Measurements from ENCODE around the gene TCAF1.

TCAF1 gene

GRCh38 chr7:143936087-143937009 is 34.4 kb upstream of the TCAF1 start:
- DNase-seq: no peak
- WGBS (ENCODE audit: insufficient coverage): 70% methylated on average over 3 of the region's 4 CpGs
- H3K4me3 ChIP-seq (ENCODE audit: control insufficient read depth in 1 of 7, extremely low read depth in 1 of 7, insufficient read depth in 4 of 7, low read depth in 2 of 7, low read length in 6 of 7): no peak overlapping the region
- H3K4me1 ChIP-seq (ENCODE audit: control extremely low read depth in 1 of 4, control insufficient read depth in 4 of 4, insufficient read depth in 4 of 4, low read length in 3 of 4): no peaks in the 10 kb centered on the region
- H3K9me3 ChIP-seq (ENCODE audit: control extremely low read depth in 1 of 5, control insufficient read depth in 4 of 5, insufficient read depth in 2 of 5, low read depth in 1 of 5, low read length in 4 of 5): peaks cover 0 to 3% (median 0%) of the 10 kb centered on the region in 5 experiments
- no peaks in the 10 kb centered on the region for H3K27me3 ChIP-seq (replicated peaks in 2 of 5; ENCODE audit: control insufficient read depth in 4 of 5, insufficient read depth in 5 of 5, low read length in 4 of 5)
- H3K36me3 ChIP-seq (ENCODE audit: control insufficient read depth in 4 of 4, insufficient read depth in 4 of 4, low read length in 3 of 4): no peaks in the 10 kb centered on the region
- ChIA-PET CTCF (no interaction called here), POLR2A (no interaction called here)
- no peak overlapping the region for H3K27ac ChIP-seq (ENCODE audit: insufficient read depth in 1 of 2, low read depth in 1 of 2, low read length in 2 of 2, poor library complexity in 1 of 2, severe bottlenecking in 2 of 2)

- Histone ChIP-seq H3K9me3 (ENCODE audit: control extremely low read depth in 1 of 5, control insufficient read depth in 4 of 5, insufficient read depth in 2 of 5, low read depth in 1 of 5, low read length in 4 of 5) (peaks cover 0 to 3% (median 0%) of the 10 kb centered on the region in 5 experiments), H3K27me3 (replicated peaks in 2 of 5; ENCODE audit: control insufficient read depth in 4 of 5, insufficient read depth in 5 of 5, low read length in 4 of 5) (no peaks in the 10 kb centered on the region), H3K4me1 (ENCODE audit: control extremely low read depth in 1 of 4, control insufficient read depth in 4 of 4, insufficient read depth in 4 of 4, low read length in 3 of 4) (no peaks in the 10 kb centered on the region), H3K27ac (ENCODE audit: insufficient read depth in 1 of 2, low read depth in 1 of 2, low read length in 2 of 2, poor library complexity in 1 of 2, severe bottlenecking in 2 of 2) (no peak within 1 kb of the TSS), H3K4me3 (ENCODE audit: control insufficient read depth in 1 of 7, extremely low read depth in 1 of 7, insufficient read depth in 4 of 7, low read depth in 2 of 7, low read length in 6 of 7) (no peak within 1 kb of the TSS), H3K36me3 (ENCODE audit: control insufficient read depth in 4 of 4, insufficient read depth in 4 of 4, low read length in 3 of 4) (no peaks in the 10 kb centered on the region)
- no peak for DNase-seq
- WGBS (ENCODE audit: insufficient coverage): 84% methylated on average over 2 of the region's 3 CpGs
- ChIA-PET POLR2A (no interaction called here), CTCF (no interaction called here)
Measured at GRCh38 chr7:143934526-143935325, 32.8 kb upstream of the TCAF1 start, which contains the start of gene OR2F2. Gene OR2F2 (plus strand): TSS chr7:143935233. CDS start chr7:143935233, 0 bp downstream.

DNA sequence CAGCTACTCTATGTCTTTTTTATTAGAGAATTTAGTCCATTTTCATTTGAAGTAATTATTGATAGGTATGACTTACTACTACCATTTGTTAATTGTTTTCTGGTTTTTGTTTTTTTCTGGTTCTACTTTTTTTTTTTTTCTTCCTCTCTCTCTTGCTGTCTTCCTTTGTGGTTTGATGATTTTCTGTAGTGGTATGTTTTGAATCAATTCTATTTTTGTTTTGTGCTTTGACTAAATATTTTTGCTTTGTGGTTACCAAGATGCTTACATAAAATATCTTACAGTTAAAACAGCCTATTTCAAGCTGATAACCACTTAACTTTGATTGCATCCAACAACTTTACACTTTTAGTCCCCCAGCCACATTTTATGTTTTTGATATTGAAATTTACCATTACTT is 29.8 kb upstream of the TCAF1 start:
- Histone ChIP-seq H3K9me3 (ENCODE audit: control extremely low read depth in 1 of 5, control insufficient read depth in 4 of 5, insufficient read depth in 2 of 5, low read depth in 1 of 5, low read length in 4 of 5) (peaks cover 0 to 3% (median 0%) of the 10 kb centered on the region in 5 experiments), H3K27me3 (replicated peaks in 2 of 5; ENCODE audit: control insufficient read depth in 4 of 5, insufficient read depth in 5 of 5, low read length in 4 of 5) (no peaks in the 10 kb centered on the region), H3K4me1 (ENCODE audit: control extremely low read depth in 1 of 4, control insufficient read depth in 4 of 4, insufficient read depth in 4 of 4, low read length in 3 of 4) (no peaks in the 10 kb centered on the region), H3K27ac (ENCODE audit: insufficient read depth in 1 of 2, low read depth in 1 of 2, low read length in 2 of 2, poor library complexity in 1 of 2, severe bottlenecking in 2 of 2) (no peak overlapping the region), H3K4me3 (ENCODE audit: control insufficient read depth in 1 of 7, extremely low read depth in 1 of 7, insufficient read depth in 4 of 7, low read depth in 2 of 7, low read length in 6 of 7) (no peak overlapping the region), H3K36me3 (ENCODE audit: control insufficient read depth in 4 of 4, insufficient read depth in 4 of 4, low read length in 3 of 4) (no peaks in the 10 kb centered on the region)
- POLR2A ChIA-PET: no interaction called here
- no peak for DNase-seq
- CTCF ChIA-PET: no interaction called here

- peaks cover 0 to 1% (median 0%) of the 10 kb centered on the region in 5 experiments for H3K27me3 ChIP-seq (replicated peaks in 2 of 5; ENCODE audit: control insufficient read depth in 4 of 5, insufficient read depth in 5 of 5, low read length in 4 of 5)
- CTCF ChIA-PET: no interaction called here
- no peak overlapping the region for H3K27ac ChIP-seq (ENCODE audit: insufficient read depth in 1 of 2, low read depth in 1 of 2, low read length in 2 of 2, poor library complexity in 1 of 2, severe bottlenecking in 2 of 2)
- POLR2A ChIA-PET: no interaction called here
- 100% methylated on average over 1 of the region's 1 CpG for WGBS (ENCODE audit: insufficient coverage)
- no peak for DNase-seq
- no peak overlapping the region for H3K4me3 ChIP-seq (ENCODE audit: control insufficient read depth in 1 of 7, extremely low read depth in 1 of 7, insufficient read depth in 4 of 7, low read depth in 2 of 7, low read length in 6 of 7)
- no peaks in the 10 kb centered on the region for H3K36me3 ChIP-seq (ENCODE audit: control insufficient read depth in 4 of 4, insufficient read depth in 4 of 4, low read length in 3 of 4)
- H3K9me3 ChIP-seq (ENCODE audit: control extremely low read depth in 1 of 5, control insufficient read depth in 4 of 5, insufficient read depth in 2 of 5, low read depth in 1 of 5, low read length in 4 of 5): peaks cover 0 to 3% (median 0%) of the 10 kb centered on the region in 5 experiments
- H3K4me1 ChIP-seq (ENCODE audit: control extremely low read depth in 1 of 4, control insufficient read depth in 4 of 4, insufficient read depth in 4 of 4, low read length in 3 of 4): no peaks in the 10 kb centered on the region
Measured at GRCh38 chr7:143929224-143929920, 27.4 kb upstream of the TCAF1 start.

DNA sequence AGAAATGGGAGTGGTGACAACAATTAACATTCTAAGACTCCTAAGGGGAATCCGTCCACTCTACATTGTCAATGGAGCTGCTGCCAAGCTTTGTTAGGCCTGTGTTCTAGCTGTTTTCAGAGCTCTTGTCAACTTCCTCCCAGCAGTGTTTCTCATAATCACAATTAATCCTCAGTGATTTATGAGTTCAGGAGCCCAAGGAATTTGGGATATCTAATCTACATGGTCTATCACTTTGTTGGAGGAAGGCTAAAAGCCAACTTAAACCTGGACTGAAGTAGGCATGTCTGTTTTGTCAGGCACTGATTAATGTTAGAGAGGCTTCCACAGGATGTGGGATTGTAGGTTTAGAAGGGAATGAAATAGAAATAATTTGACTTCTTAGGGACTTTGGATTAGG is 22.9 kb upstream of the TCAF1 start:
- DNase-seq: no peak
- H3K4me3 ChIP-seq (ENCODE audit: control insufficient read depth in 1 of 7, extremely low read depth in 1 of 7, insufficient read depth in 4 of 7, low read depth in 2 of 7, low read length in 6 of 7): no peak overlapping the region
- ChIA-PET CTCF (no interaction called here), POLR2A (no interaction called here)
- H3K36me3 ChIP-seq (ENCODE audit: control insufficient read depth in 4 of 4, insufficient read depth in 4 of 4, low read length in 3 of 4): no peaks in the 10 kb centered on the region
- no peaks in the 10 kb centered on the region for H3K4me1 ChIP-seq (ENCODE audit: control extremely low read depth in 1 of 4, control insufficient read depth in 4 of 4, insufficient read depth in 4 of 4, low read length in 3 of 4)
- WGBS (ENCODE audit: insufficient coverage): 100% methylated on average over 1 of the region's 1 CpG
- no peaks in the 10 kb centered on the region for H3K9me3 ChIP-seq (ENCODE audit: control extremely low read depth in 1 of 5, control insufficient read depth in 4 of 5, insufficient read depth in 2 of 5, low read depth in 1 of 5, low read length in 4 of 5)
- H3K27ac ChIP-seq (ENCODE audit: insufficient read depth in 1 of 2, low read depth in 1 of 2, low read length in 2 of 2, poor library complexity in 1 of 2, severe bottlenecking in 2 of 2): no peak overlapping the region
- H3K27me3 ChIP-seq (replicated peaks in 2 of 5; ENCODE audit: control insufficient read depth in 4 of 5, insufficient read depth in 5 of 5, low read length in 4 of 5): peaks cover 0 to 1% (median 0%) of the 10 kb centered on the region in 5 experiments

DNA sequence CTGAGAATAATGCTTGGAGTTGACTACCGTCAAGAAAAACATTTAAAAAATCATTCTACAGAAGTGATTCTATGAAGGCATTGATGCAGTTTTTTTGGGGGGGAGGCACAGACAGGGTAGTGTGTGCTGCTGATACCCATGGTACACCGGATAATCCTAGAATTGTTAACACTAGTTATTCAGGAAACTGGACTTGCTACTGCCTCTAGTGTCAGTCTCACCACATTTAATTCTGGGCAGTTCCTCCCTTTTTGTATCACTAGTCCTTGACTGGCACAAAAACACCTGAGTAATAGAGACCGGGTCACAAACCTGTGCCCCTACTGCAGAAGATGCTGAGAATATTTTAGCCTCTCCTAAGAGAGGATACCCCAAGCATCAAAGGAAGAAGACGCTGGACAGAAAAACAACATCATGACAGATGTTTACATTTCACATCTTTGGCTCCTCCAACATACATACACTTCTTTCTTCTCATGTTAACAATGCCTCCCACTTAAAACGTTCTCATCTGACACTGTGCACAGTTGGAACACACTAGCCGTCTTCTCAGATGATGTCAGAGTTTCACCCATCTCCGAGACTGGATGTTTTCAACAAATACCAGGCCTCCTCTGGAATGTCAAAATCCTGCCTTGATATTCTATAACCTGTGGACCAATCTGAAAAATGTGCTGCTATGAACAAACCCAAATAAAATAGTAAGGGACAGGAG is 13.1 kb upstream of the TCAF1 start:
- Histone ChIP-seq H3K27me3 (replicated peaks in 2 of 5; ENCODE audit: control insufficient read depth in 4 of 5, insufficient read depth in 5 of 5, low read length in 4 of 5) (no peaks in the 10 kb centered on the region), H3K27ac (ENCODE audit: insufficient read depth in 1 of 2, low read depth in 1 of 2, low read length in 2 of 2, poor library complexity in 1 of 2, severe bottlenecking in 2 of 2) (no peak overlapping the region), H3K4me1 (ENCODE audit: control extremely low read depth in 1 of 4, control insufficient read depth in 4 of 4, insufficient read depth in 4 of 4, low read length in 3 of 4) (no peaks in the 10 kb centered on the region), H3K9me3 (ENCODE audit: control extremely low read depth in 1 of 5, control insufficient read depth in 4 of 5, insufficient read depth in 2 of 5, low read depth in 1 of 5, low read length in 4 of 5) (no peaks in the 10 kb centered on the region), H3K36me3 (ENCODE audit: control insufficient read depth in 4 of 4, insufficient read depth in 4 of 4, low read length in 3 of 4) (no peaks in the 10 kb centered on the region), H3K4me3 (ENCODE audit: control insufficient read depth in 1 of 7, extremely low read depth in 1 of 7, insufficient read depth in 4 of 7, low read depth in 2 of 7, low read length in 6 of 7) (no peak overlapping the region)
- 93% methylated on average over 5 of the region's 7 CpGs for WGBS (ENCODE audit: insufficient coverage)
- ChIA-PET POLR2A (no interaction called here), CTCF (no interaction called here)
- DNase-seq: no peak
